Measurements from ENCODE around the gene PPP2R2D. TPM values are rescaled to one million over a fixed set of nuclear protein-coding genes. Genes with fewer than 3 reads are reported as not detected.

The PPP2R2D gene
- total RNA-seq, 1 experiment from 2014 or later, result 33.2 TPM

DNA sequence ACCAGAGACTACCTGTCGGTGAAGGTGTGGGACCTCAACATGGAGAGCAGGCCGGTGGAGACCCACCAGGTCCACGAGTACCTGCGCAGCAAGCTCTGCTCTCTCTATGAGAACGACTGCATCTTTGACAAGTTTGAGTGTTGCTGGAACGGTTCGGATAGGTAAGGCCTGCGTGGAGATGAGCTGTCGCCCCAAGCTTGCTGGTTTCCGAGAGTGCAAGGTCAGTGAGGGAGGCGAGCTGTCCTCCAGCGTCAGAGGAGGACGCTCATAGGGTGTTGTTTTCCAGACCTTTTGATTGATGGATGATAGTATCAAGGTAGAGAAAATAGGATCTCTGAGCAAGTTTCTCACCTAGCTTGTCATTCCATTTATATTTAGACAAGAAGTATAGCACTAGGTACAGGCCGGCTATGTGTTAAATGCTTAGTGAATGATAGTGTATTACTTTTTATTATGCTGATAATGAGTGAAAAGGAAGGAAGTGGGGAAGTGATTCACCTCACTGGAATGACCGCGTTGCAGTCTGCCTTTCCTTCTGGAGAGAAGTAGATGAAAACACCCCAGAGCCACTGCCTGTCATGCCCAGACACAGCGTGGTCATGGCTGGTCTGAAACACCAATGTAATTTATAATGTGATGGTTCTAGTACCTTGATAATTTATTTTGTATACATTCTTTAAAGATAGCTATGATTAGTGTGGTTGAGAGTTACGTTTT is 47.0 kb downstream of the PPP2R2D start:
- Mint-ChIP-seq H3K9me3 (0 out of 2 replicates have a peak, but pooled peaks cover 3% of the 10 kb centered on the region), H3K4me3 (no peak overlapping the region), H3K36me3 (peaks cover 69% of the 10 kb centered on the region), H3K27ac (0 out of 2 replicates have a peak overlapping the region, but pooled peaks have one; percentile 16), H3K4me1 (no peaks in the 10 kb centered on the region), H3K27me3 (ENCODE audit: low read depth) (no peaks in the 10 kb centered on the region)
- TF ChIP-seq, protein P1, sequence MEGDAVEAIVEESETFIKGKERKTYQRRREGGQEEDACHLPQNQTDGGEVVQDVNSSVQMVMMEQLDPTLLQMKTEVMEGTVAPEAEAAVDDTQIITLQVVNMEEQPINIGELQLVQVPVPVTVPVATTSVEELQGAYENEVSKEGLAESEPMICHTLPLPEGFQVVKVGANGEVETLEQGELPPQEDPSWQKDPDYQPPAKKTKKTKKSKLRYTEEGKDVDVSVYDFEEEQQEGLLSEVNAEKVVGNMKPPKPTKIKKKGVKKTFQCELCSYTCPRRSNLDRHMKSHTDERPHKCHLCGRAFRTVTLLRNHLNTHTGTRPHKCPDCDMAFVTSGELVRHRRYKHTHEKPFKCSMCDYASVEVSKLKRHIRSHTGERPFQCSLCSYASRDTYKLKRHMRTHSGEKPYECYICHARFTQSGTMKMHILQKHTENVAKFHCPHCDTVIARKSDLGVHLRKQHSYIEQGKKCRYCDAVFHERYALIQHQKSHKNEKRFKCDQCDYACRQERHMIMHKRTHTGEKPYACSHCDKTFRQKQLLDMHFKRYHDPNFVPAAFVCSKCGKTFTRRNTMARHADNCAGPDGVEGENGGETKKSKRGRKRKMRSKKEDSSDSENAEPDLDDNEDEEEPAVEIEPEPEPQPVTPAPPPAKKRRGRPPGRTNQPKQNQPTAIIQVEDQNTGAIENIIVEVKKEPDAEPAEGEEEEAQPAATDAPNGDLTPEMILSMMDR (IDR thresholded peaks at IDR 0.05), result no peak
- DNase-seq (ENCODE audit: low spot score) (no peak), ATAC-seq (no peak)
- POLR2A ChIA-PET, result no interaction called here
- CTCF ChIA-PET, result interaction anchor here (1.1 to 1.6 kb wide), 2 partner anchors 14 to 75 kb away, joined by 3 to 5 read pairs; no protein-coding TSS in a partner anchor

DNA sequence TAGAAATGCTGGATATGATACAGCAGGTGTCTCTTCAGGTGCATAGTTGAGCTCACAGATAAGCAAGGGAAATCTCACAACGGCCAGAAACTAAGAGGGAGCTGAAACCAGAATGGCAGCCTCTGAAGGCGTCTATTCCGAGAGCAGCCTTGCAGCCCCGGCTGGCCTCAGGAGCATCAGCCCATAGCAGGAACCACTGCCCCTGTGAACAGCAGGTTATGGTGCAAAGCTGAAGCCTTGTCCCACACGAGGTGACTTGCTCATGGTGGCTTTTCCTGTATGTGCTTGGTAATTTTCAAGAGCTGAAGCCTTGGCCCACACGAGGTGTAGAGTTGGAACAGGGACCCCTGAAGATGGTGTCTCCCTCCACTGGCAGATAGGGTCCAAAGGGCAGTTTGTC is 47.7 kb downstream of the PPP2R2D start:
- peaks cover 69% of the 10 kb centered on the region for H3K36me3 Mint-ChIP-seq
- ChIA-PET CTCF (interaction anchor here (1.6 kb wide), 1 partner anchor 75 kb away, joined by 5 read pairs; no protein-coding TSS in a partner anchor), POLR2A (no interaction called here)
- no peaks in the 10 kb centered on the region for H3K27me3 Mint-ChIP-seq (ENCODE audit: low read depth)
- no peak overlapping the region for H3K27ac Mint-ChIP-seq
- ATAC-seq (no peak), DNase-seq (ENCODE audit: low spot score) (no peak)
- TF ChIP-seq OVOL2 (CRISPR knock-in tag; IDR thresholded peaks at IDR 0.05; ENCODE audit: borderline replicate concordance) (no peak), RELA (CRISPR knock-in tag; IDR thresholded peaks at IDR 0.05; ENCODE audit: borderline replicate concordance) (no peak), ZNF416 (CRISPR knock-in tag; IDR thresholded peaks at IDR 0.05) (no peak)
- TF ChIP-seq, protein P2, sequence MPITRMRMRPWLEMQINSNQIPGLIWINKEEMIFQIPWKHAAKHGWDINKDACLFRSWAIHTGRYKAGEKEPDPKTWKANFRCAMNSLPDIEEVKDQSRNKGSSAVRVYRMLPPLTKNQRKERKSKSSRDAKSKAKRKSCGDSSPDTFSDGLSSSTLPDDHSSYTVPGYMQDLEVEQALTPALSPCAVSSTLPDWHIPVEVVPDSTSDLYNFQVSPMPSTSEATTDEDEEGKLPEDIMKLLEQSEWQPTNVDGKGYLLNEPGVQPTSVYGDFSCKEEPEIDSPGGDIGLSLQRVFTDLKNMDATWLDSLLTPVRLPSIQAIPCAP (CRISPR knock-in tag; IDR thresholded peaks at IDR 0.05), result no peak
- TF ChIP-seq, protein P3, sequence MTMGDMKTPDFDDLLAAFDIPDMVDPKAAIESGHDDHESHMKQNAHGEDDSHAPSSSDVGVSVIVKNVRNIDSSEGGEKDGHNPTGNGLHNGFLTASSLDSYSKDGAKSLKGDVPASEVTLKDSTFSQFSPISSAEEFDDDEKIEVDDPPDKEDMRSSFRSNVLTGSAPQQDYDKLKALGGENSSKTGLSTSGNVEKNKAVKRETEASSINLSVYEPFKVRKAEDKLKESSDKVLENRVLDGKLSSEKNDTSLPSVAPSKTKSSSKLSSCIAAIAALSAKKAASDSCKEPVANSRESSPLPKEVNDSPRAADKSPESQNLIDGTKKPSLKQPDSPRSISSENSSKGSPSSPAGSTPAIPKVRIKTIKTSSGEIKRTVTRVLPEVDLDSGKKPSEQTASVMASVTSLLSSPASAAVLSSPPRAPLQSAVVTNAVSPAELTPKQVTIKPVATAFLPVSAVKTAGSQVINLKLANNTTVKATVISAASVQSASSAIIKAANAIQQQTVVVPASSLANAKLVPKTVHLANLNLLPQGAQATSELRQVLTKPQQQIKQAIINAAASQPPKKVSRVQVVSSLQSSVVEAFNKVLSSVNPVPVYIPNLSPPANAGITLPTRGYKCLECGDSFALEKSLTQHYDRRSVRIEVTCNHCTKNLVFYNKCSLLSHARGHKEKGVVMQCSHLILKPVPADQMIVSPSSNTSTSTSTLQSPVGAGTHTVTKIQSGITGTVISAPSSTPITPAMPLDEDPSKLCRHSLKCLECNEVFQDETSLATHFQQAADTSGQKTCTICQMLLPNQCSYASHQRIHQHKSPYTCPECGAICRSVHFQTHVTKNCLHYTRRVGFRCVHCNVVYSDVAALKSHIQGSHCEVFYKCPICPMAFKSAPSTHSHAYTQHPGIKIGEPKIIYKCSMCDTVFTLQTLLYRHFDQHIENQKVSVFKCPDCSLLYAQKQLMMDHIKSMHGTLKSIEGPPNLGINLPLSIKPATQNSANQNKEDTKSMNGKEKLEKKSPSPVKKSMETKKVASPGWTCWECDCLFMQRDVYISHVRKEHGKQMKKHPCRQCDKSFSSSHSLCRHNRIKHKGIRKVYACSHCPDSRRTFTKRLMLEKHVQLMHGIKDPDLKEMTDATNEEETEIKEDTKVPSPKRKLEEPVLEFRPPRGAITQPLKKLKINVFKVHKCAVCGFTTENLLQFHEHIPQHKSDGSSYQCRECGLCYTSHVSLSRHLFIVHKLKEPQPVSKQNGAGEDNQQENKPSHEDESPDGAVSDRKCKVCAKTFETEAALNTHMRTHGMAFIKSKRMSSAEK (CRISPR knock-in tag; IDR thresholded peaks at IDR 0.05; ENCODE audit: borderline replicate concordance), result no peak
- H3K4me3 Mint-ChIP-seq, result no peak overlapping the region
- H3K9me3 Mint-ChIP-seq, result 0 out of 2 replicates have a peak, but pooled peaks cover 3% of the 10 kb centered on the region
- no peaks in the 10 kb centered on the region for H3K4me1 Mint-ChIP-seq

DNA sequence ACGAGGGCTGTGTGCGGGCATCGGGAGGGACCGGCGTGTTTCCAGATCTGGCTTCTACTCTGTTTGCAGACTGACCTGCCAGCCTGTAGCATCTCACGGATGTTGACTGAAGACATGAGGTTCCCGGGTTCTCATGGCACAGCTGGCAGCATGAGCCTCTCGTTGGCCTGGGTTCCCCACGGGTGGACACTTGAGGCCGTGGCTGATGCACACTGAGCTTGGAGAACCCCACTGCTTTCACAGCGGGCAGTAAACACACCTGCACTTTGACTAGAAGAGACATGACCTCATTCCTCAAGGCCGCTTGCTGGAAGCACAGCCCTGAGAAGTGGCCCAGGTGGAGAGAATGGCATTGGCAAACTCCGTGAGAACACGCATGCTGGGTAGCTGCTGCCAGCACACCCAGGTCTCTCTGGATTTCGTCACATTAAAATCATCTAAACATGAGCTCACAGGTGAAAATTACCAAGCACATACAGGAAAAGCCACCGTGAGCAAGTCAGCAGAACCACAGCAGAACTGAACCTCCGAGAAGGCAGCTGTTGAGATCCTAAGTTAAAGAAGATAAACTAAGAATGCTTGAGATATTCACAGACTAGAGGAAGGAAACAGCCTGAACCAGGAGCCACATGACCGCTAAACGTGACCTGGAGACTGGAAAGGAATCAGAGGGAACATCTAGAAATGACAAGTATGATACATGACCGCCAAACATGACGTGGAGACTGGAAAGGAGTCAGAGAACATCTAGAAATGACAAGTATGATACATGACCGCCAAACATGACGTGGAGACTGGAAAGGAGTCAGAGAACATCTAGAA is 48.4 kb downstream of the PPP2R2D start:
- Mint-ChIP-seq H3K36me3 (peaks cover 69% of the 10 kb centered on the region), H3K27me3 (ENCODE audit: low read depth) (no peaks in the 10 kb centered on the region), H3K4me1 (no peaks in the 10 kb centered on the region), H3K9me3 (0 out of 2 replicates have a peak, but pooled peaks cover 3% of the 10 kb centered on the region), H3K4me3 (no peak overlapping the region), H3K27ac (no peak overlapping the region)
- DNase-seq (ENCODE audit: low spot score) (no peak), ATAC-seq (no peak)
- ChIA-PET CTCF (interaction anchor here (1.6 kb wide), 1 partner anchor 74 kb away, joined by 5 read pairs; no protein-coding TSS in a partner anchor), POLR2A (no interaction called here)
- TF ChIP-seq, protein P4, sequence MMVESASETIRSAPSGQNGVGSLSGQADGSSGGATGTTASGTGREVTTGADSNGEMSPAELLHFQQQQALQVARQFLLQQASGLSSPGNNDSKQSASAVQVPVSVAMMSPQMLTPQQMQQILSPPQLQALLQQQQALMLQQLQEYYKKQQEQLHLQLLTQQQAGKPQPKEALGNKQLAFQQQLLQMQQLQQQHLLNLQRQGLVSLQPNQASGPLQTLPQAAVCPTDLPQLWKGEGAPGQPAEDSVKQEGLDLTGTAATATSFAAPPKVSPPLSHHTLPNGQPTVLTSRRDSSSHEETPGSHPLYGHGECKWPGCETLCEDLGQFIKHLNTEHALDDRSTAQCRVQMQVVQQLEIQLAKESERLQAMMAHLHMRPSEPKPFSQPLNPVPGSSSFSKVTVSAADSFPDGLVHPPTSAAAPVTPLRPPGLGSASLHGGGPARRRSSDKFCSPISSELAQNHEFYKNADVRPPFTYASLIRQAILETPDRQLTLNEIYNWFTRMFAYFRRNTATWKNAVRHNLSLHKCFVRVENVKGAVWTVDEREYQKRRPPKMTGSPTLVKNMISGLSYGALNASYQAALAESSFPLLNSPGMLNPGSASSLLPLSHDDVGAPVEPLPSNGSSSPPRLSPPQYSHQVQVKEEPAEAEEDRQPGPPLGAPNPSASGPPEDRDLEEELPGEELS (CRISPR knock-in tag; IDR thresholded peaks at IDR 0.05), result no peak
- TF ChIP-seq PRRX2 (CRISPR knock-in tag; IDR thresholded peaks at IDR 0.05), result no peak
- TF ChIP-seq GABPB1 (CRISPR knock-in tag; IDR thresholded peaks at IDR 0.05), result no peak
- TF ChIP-seq ZNF219 (CRISPR knock-in tag; IDR thresholded peaks at IDR 0.05; ENCODE audit: borderline replicate concordance), result no peak
- TF ChIP-seq OVOL2 (CRISPR knock-in tag; IDR thresholded peaks at IDR 0.05; ENCODE audit: borderline replicate concordance), result no peak
- TF ChIP-seq GTF2I (CRISPR knock-in tag; conservative IDR thresholded peaks at IDR 0.05), result no peak
- no peak for TF ChIP-seq ZNF423 (CRISPR knock-in tag; IDR thresholded peaks at IDR 0.05)
- no peak for TF ChIP-seq ZNF232 (CRISPR knock-in tag; IDR thresholded peaks at IDR 0.05)
- TF ChIP-seq, protein P2 (CRISPR knock-in tag; IDR thresholded peaks at IDR 0.05), result no peak
- TF ChIP-seq NFE2L1 (CRISPR knock-in tag; IDR thresholded peaks at IDR 0.05), result no peak
- no peak for TF ChIP-seq RORB (CRISPR knock-in tag; IDR thresholded peaks at IDR 0.05)
- no peak for TF ChIP-seq JUN (CRISPR knock-in tag; IDR thresholded peaks at IDR 0.05)
- TF ChIP-seq, protein P5, sequence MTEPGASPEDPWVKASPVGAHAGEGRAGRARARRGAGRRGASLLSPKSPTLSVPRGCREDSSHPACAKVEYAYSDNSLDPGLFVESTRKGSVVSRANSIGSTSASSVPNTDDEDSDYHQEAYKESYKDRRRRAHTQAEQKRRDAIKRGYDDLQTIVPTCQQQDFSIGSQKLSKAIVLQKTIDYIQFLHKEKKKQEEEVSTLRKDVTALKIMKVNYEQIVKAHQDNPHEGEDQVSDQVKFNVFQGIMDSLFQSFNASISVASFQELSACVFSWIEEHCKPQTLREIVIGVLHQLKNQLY (CRISPR knock-in tag; IDR thresholded peaks at IDR 0.05), result no peak
- TF ChIP-seq ELF4 (CRISPR knock-in tag; IDR thresholded peaks at IDR 0.05; ENCODE audit: low read depth), result no peak
- no peak for TF ChIP-seq ETV6 (CRISPR knock-in tag; IDR thresholded peaks at IDR 0.05)

Measured in WTC11 (cell line).